IMR-90 (cell line): ENCODE results near the gene SLF1. TPM values are rescaled to one million over a fixed set of nuclear protein-coding genes. Genes with fewer than 3 reads are reported as not detected.

Source experiments
- ATAC-seq: fragments of 200-7000 bp; cut with Tn5 transposase; 2 replicates; pipeline ENCODE4 v1.9.1; 2020; ENCODE audit warnings: low read depth, mild to moderate bottlenecking, moderate library complexity
- BruUV-seq: library from RNA; stranded (reverse); fragments of 400-500 nt; replicated peaks from 2 replicates; lab custom pipeline; 2021; lab: Mats Ljungman, UMichigan
- CTCF ChIA-PET: fragments of 300-600 bp; formaldehyde crosslinking; extraction: SDS; loops from one replicate; lab custom pipeline; 2021; ENCODE audit warnings: antibody characterized with exemption; lab: Yijun Ruan, JAX
- POLR2A ChIA-PET: fragments of 300-600 bp; sonication (Branson Sonifier 250); formaldehyde crosslinking; loops from one replicate; lab custom pipeline; 2022; ENCODE audit warnings: antibody characterized with exemption; ENCODE audit not compliant: unreplicated experiment; lab: Charles Lee
- DNase-seq: peaks from one replicate; pipeline ENCODE4 v3.0.0; 2013
- H2AFZ ChIP-seq: replicated peaks from 2 replicates; pipeline ENCODE3; 2013; ENCODE audit warnings: low read length, mild to moderate bottlenecking; ENCODE audit not compliant: poor library complexity
- H2AK5ac ChIP-seq: 2 replicates; pipeline ENCODE4 v1.6.1; 2013; ENCODE audit warnings: low read depth, low read length, inconsistent platforms
- H2AK9ac ChIP-seq: replicated peaks from 2 replicates; pipeline ENCODE3; 2013; ENCODE audit warnings: mild to moderate bottlenecking, low read depth, low read length, moderate library complexity; ENCODE audit not compliant: poor library complexity
- H2BK120ac ChIP-seq: 2 replicates; pipeline ENCODE4 v1.6.1; 2013; ENCODE audit warnings: low read depth, low read length, inconsistent platforms
- H2BK15ac ChIP-seq: 3 replicates; pipeline ENCODE4 v1.6.1; 2013; ENCODE audit warnings: low read depth, low read length, inconsistent platforms
- H2BK20ac ChIP-seq: 2 replicates; pipeline ENCODE4 v1.6.1; 2013; ENCODE audit warnings: low read depth, mild to moderate bottlenecking, inconsistent platforms, low read length, moderate library complexity
- H2BK5ac ChIP-seq: 2 replicates; pipeline ENCODE4 v1.6.1; 2013; ENCODE audit warnings: mild to moderate bottlenecking, low read depth, low read length, inconsistent platforms; ENCODE audit not compliant: poor library complexity, severe bottlenecking
- H3K14ac ChIP-seq: replicated peaks from 2 replicates; pipeline ENCODE4 v1.6.1; 2013; ENCODE audit warnings: low read depth, low read length, inconsistent platforms
- H3K18ac ChIP-seq: 2 replicates; pipeline ENCODE4 v1.6.1; 2013; ENCODE audit warnings: low read depth, low read length, control low read depth
- H3K23ac ChIP-seq: 2 replicates; pipeline ENCODE4 v1.6.1; 2013; ENCODE audit warnings: low read depth, low read length, inconsistent platforms
- H3K27ac ChIP-seq: 2 replicates; pipeline ENCODE4 v1.5.1; 2013; ENCODE audit warnings: mild to moderate bottlenecking, control low read depth, low read length; ENCODE audit not compliant: insufficient read depth
- H3K27me3 ChIP-seq: 2 replicates; pipeline ENCODE4 v1.6.1; 2013; ENCODE audit warnings: low read length; ENCODE audit not compliant: control insufficient read depth, insufficient read depth
- H3K36me3 ChIP-seq: 2 replicates; pipeline ENCODE4 v1.6.1; 2013; ENCODE audit warnings: low read length, mixed read lengths; ENCODE audit not compliant: control insufficient read depth, insufficient read depth
- H3K4ac ChIP-seq: 2 replicates; pipeline ENCODE4 v1.6.1; 2013; ENCODE audit warnings: low read depth, low read length, inconsistent platforms
- H3K4me1 ChIP-seq: 2 replicates; pipeline ENCODE4 v1.6.1; 2013; ENCODE audit warnings: low read length, mixed read lengths; ENCODE audit not compliant: control insufficient read depth, insufficient read depth
- H3K4me2 ChIP-seq: 2 replicates; pipeline ENCODE4 v1.6.1; 2013; ENCODE audit warnings: low read depth, mild to moderate bottlenecking, control low read depth, low read length, moderate library complexity
- H3K4me3 ChIP-seq: 2 replicates; pipeline ENCODE4 v1.5.1; 2013; ENCODE audit warnings: low read depth, mild to moderate bottlenecking, control low read depth, low read length, moderate library complexity; ENCODE audit not compliant: insufficient read depth
- H3K56ac ChIP-seq: 2 replicates; pipeline ENCODE4 v1.6.1; 2013; ENCODE audit warnings: low read length, inconsistent platforms; ENCODE audit not compliant: insufficient read depth; ENCODE audit errors: extremely low read depth
- H3K79me1 ChIP-seq, 2 experiments: 2 replicates each; pipeline ENCODE4 v1.6.1; 2013; ENCODE audit warnings: low read length in 2 of 2, inconsistent platforms in 1 of 2, low read depth in 1 of 2
- H3K9ac ChIP-seq: 2 replicates; pipeline ENCODE4 v1.6.1; 2013; ENCODE audit warnings: low read depth, low read length, control low read depth
- H3K9me1 ChIP-seq: 2 replicates; pipeline ENCODE4 v1.6.1; 2013; ENCODE audit warnings: low read length, inconsistent platforms; ENCODE audit not compliant: insufficient read depth
- H3K9me3 ChIP-seq: 2 replicates; pipeline ENCODE4 v1.6.1; 2013; ENCODE audit warnings: low read length; ENCODE audit not compliant: control insufficient read depth, insufficient read depth
- H4K20me1 ChIP-seq: 2 replicates; pipeline ENCODE4 v1.6.1; 2013; ENCODE audit warnings: low read length, inconsistent platforms; ENCODE audit not compliant: insufficient read depth
- H4K5ac ChIP-seq: 2 replicates; pipeline ENCODE4 v1.6.1; 2013; ENCODE audit warnings: mild to moderate bottlenecking, low read depth, low read length, control low read depth
- H4K8ac ChIP-seq, 2 experiments: 2 replicates each; pipeline ENCODE4 v1.6.1; 2013; ENCODE audit warnings: low read depth in 2 of 2, low read length in 2 of 2, control low read depth in 1 of 2, inconsistent platforms in 1 of 2
- H4K91ac ChIP-seq: 2 replicates; pipeline ENCODE4 v1.6.1; 2013; ENCODE audit warnings: low read depth, low read length, inconsistent platforms; ENCODE audit not compliant: insufficient read depth
- FOS ChIP-seq: fragments of 150-350 bp; IDR thresholded peaks from 2 replicates; pipeline ENCODE4 v1.6.1; 2016; ENCODE audit warnings: low read depth, low read length
- MAFK ChIP-seq: IDR thresholded peaks from 2 replicates; pipeline ENCODE4 v1.6.1; 2012; ENCODE audit warnings: low read depth, low read length, improper control_type of control experiment
- MAZ ChIP-seq: IDR thresholded peaks from 2 replicates; pipeline ENCODE4 v1.6.1; 2012; ENCODE audit warnings: low read depth, mild to moderate bottlenecking, low read length, improper control_type of control experiment, moderate library complexity, borderline replicate concordance
- MXI1 ChIP-seq: IDR thresholded peaks from 2 replicates; pipeline ENCODE4 v1.6.1; 2012; ENCODE audit warnings: low read depth, mild to moderate bottlenecking, low read length, moderate library complexity, borderline replicate concordance
- RAD21 ChIP-seq: IDR thresholded peaks from 2 replicates; pipeline ENCODE4 v1.6.1; 2012; ENCODE audit warnings: low read length, improper control_type of control experiment
- RCOR1 ChIP-seq: IDR thresholded peaks from 2 replicates; pipeline ENCODE4 v1.6.1; 2012; ENCODE audit warnings: mild to moderate bottlenecking, low read length, improper control_type of control experiment; ENCODE audit not compliant: insufficient replicate concordance
- WGBS, 2 experiments: methylation state at CpG; one replicate each; pipeline versions ENCODE4 v1.1.5 to v1.1.7; 2013; ENCODE audit warnings: missing lambda C conversion rate in 2 of 2; ENCODE audit not compliant: insufficient read length in 1 of 2; ENCODE audit errors: extremely low coverage in 2 of 2; 5-methylcytosine and 5-hydroxymethylcytosine counted together
- dilution Hi-C: fragments of 300-500 bp; cut with HindIII; formaldehyde crosslinking; loops from one replicate; pipeline ENCODE4 v1.14.3; 2018; ENCODE audit warnings: low sequenced_read_pairs; ENCODE audit not compliant: unreplicated experiment
- in situ Hi-C: fragments of 300-500 bp; cut with MboI; formaldehyde crosslinking; loops from 3 replicates; pipeline ENCODE4 v1.14.3; 2019; ENCODE audit warnings: low sequenced_read_pairs, inconsistent platforms, mixed read lengths
- intact Hi-C: fragments of 100-400 bp; cut with micrococcal nuclease; formaldehyde crosslinking; loops from 2 replicates; pipeline ENCODE4 v1.10.0; 2022
- polyA plus RNA-seq, 3 experiments: library from polyadenylated mRNA; depleted of rRNA; stranded (reverse); fragments of >200 nt; gene quantifications; 2 replicates each; pipeline ENCODE4 v1.2.3, GENCODE V29; 2012; ENCODE audit warnings: low replicate concordance in 1 of 3
- total RNA-seq: library from RNA; depleted of rRNA; stranded (reverse); fragments of >200 nt; gene quantifications from 2 replicates; pipeline ENCODE4 v1.2.3, GENCODE V29; 2012
- TF ChIP-seq, protein P1 (sequence below): conservative IDR thresholded peaks from 2 replicates; pipeline ENCODE4 v1.5.1; 2012; ENCODE audit warnings: mild to moderate bottlenecking, low read depth, low read length, improper control_type of control experiment
- TF ChIP-seq, protein P2 (sequence below): fragments of 150-350 bp; IDR thresholded peaks from 2 replicates; pipeline ENCODE4 v1.6.1; 2017; ENCODE audit warnings: mild to moderate bottlenecking, antibody characterized with exemption, low read length, low read depth

SLF1 gene
- total and polyA plus RNA-seq, 2 of the 4 experiments (the other 2 are of a cell fraction): 1.9 to 3.4 TPM

DNA sequence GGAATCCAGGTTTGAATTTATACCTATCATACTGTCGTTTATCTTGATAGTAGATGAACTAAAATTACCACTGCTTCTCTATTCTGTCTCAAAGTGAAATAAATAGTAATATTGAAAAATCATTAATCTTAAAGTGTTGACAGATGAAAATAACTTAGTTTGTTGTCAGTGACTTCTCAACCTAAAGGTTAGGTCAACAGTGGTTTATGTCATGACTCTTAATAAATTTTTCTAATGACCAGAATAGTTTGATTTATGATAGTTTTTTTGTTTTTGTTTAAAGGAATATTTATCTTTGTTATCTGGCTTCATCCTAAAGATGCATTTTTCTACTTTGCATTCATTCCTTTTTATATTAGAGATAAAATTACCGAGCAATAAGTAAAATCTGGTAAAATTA, 81.1 kb downstream of the SLF1 start:
- no peak overlapping the region for H4K91ac ChIP-seq
- no peak overlapping the region for H4K5ac ChIP-seq
- H3K36me3 ChIP-seq: no peaks in the 10 kb centered on the region
- in situ Hi-C loops: loop anchor here (10.0 kb wide), 1 partner anchor 1115 kb away; the partner anchor contains the start of genes NR2F1 and NR2F1-AS1
- no peak overlapping the region for H3K4me2 ChIP-seq
- no peaks in the 10 kb centered on the region for H3K27me3 ChIP-seq
- H2BK5ac ChIP-seq: no peak overlapping the region
- no peak overlapping the region for H3K14ac ChIP-seq
- DNase-seq: no peak
- no peak overlapping the region for H3K56ac ChIP-seq
- H3K79me1 ChIP-seq: no peaks in the 10 kb centered on the region
- no peak overlapping the region for H2BK120ac ChIP-seq
- no peak for ATAC-seq
- no peaks in the 10 kb centered on the region for H4K20me1 ChIP-seq
- no peak overlapping the region for H2BK15ac ChIP-seq
- intact Hi-C loops: loop anchor here (10.0 kb wide), 2 partner anchors 525 to 785 kb away; no protein-coding TSS in a partner anchor
- dilution Hi-C loops: no loop called here
- H2BK20ac ChIP-seq: no peak overlapping the region
- ChIA-PET POLR2A (no interaction called here), CTCF (no interaction called here)
- no TSS peak for BruUV-seq
- no peak overlapping the region for H3K23ac ChIP-seq
- no peak overlapping the region for H2AFZ ChIP-seq
- no peak overlapping the region for H3K9ac ChIP-seq
- no peak overlapping the region for H3K4me3 ChIP-seq
- H3K4ac ChIP-seq: no peak overlapping the region
- H3K9me3 ChIP-seq: no peaks in the 10 kb centered on the region
- WGBS, 2 experiments: no CpG with 5 or more reads among the region's 2 CpGs
- no peak overlapping the region for H4K8ac ChIP-seq
- TF ChIP-seq, protein P1, sequence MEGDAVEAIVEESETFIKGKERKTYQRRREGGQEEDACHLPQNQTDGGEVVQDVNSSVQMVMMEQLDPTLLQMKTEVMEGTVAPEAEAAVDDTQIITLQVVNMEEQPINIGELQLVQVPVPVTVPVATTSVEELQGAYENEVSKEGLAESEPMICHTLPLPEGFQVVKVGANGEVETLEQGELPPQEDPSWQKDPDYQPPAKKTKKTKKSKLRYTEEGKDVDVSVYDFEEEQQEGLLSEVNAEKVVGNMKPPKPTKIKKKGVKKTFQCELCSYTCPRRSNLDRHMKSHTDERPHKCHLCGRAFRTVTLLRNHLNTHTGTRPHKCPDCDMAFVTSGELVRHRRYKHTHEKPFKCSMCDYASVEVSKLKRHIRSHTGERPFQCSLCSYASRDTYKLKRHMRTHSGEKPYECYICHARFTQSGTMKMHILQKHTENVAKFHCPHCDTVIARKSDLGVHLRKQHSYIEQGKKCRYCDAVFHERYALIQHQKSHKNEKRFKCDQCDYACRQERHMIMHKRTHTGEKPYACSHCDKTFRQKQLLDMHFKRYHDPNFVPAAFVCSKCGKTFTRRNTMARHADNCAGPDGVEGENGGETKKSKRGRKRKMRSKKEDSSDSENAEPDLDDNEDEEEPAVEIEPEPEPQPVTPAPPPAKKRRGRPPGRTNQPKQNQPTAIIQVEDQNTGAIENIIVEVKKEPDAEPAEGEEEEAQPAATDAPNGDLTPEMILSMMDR: no peak
- TF ChIP-seq RAD21 (no peak), MAFK (no peak), RCOR1 (no peak), MXI1 (no peak), FOS (no peak), MAZ (no peak)
- TF ChIP-seq, protein P2, sequence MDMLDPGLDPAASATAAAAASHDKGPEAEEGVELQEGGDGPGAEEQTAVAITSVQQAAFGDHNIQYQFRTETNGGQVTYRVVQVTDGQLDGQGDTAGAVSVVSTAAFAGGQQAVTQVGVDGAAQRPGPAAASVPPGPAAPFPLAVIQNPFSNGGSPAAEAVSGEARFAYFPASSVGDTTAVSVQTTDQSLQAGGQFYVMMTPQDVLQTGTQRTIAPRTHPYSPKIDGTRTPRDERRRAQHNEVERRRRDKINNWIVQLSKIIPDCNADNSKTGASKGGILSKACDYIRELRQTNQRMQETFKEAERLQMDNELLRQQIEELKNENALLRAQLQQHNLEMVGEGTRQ: no peak
- H3K18ac ChIP-seq: no peak overlapping the region
- H2AK9ac ChIP-seq: no peak overlapping the region
- no peak overlapping the region for H3K27ac ChIP-seq
- H2AK5ac ChIP-seq: no peak overlapping the region
- no peaks in the 10 kb centered on the region for H3K9me1 ChIP-seq
- H3K4me1 ChIP-seq: no peaks in the 10 kb centered on the region; the same call in 1 of the 2 replicates
